Measurements from ENCODE around the gene HSH2D.
A peak's percentile ranks its signal among the peaks of the same experiment; 100 is the strongest.
"Not testable (repeated sequence)": the region's sequence is repeated elsewhere in the genome, so short reads cannot be mapped to it uniquely, and the experiment has no call there.

The HSH2D gene

GRCh38 chr19:16159655-16160054, 16.2 kb downstream of the HSH2D start:
- DNase-seq: no peak

- DNase-seq: no peak
These were observed 17.0 kb downstream of the HSH2D start for GRCh38 chr19:16160445-16160942.

GRCh38 chr19:16160943-16161560, 17.6 kb downstream of the HSH2D start:
- no peak for DNase-seq

GRCh38 chr19:16161840-16162239, 18.4 kb downstream of the HSH2D start:
- no peak for DNase-seq

- no peak for DNase-seq
These were observed 20.9 kb downstream of the HSH2D start for GRCh38 chr19:16164222-16164890.

GRCh38 chr19:16166417-16166816, 22.9 kb downstream of the HSH2D start:
- no peak for DNase-seq

GRCh38 chr19:16167055-16167454, 23.6 kb downstream of the HSH2D start:
- DNase-seq: no peak

GRCh38 chr19:16168465-16169081, 25.1 kb downstream of the HSH2D start:
- no peak for DNase-seq

GRCh38 chr19:16170134-16170533, 26.6 kb downstream of the HSH2D start:
- DNase-seq: no peak

- no peak for DNase-seq
These were observed 32.5 kb downstream of the HSH2D start for GRCh38 chr19:16175954-16176353.

- not testable (repeated sequence) for DNase-seq
These were observed 35.4 kb downstream of the HSH2D start for GRCh38 chr19:16178866-16179265.

GRCh38 chr19:16180611-16181010, 37.1 kb downstream of the HSH2D start:
- no peak for DNase-seq

- no peak for DNase-seq
These were observed 41.2 kb downstream of the HSH2D start for GRCh38 chr19:16184665-16185122.

- peak; percentile 99 for DNase-seq
These were observed 41.8 kb downstream of the HSH2D start, which contains the start of gene FAM32A for GRCh38 chr19:16185123-16185767. TSS of gene FAM32A (plus strand) at chr19:16185410. CDS start at chr19:16185443, 33 bp downstream.

GRCh38 chr19:16185768-16186123, 42.3 kb downstream of the HSH2D start:
- peak; percentile 15 for DNase-seq

- DNase-seq: no peak
These were observed 45.0 kb downstream of the HSH2D start for GRCh38 chr19:16188521-16188920.

GRCh38 chr19:16190198-16190597, 46.7 kb downstream of the HSH2D start:
- DNase-seq: no peak

- no peak for DNase-seq
These were observed 47.3 kb downstream of the HSH2D start for GRCh38 chr19:16190736-16191135.

- no peak for DNase-seq
These were observed 47.9 kb downstream of the HSH2D start for GRCh38 chr19:16191216-16191908.

GRCh38 chr19:16193466-16193865, 50.0 kb downstream of the HSH2D start:
- no peak for DNase-seq

GRCh38 chr19:16197188-16197621, 53.7 kb downstream of the HSH2D start:
- no peak for DNase-seq

GRCh38 chr19:16197622-16198369, 54.3 kb downstream of the HSH2D start, which contains the start of gene AP1M1:
TSS of gene AP1M1 (plus strand) at chr19:16197911. CDS start at chr19:16198027, 116 bp downstream.
- DNase-seq: peak; percentile 98
